ENCODE data around the gene MARCHF3. TPM values are rescaled to one million over a fixed set of nuclear protein-coding genes. Genes with fewer than 3 reads are reported as not detected.
"Not testable (repeated sequence)": the region's sequence is repeated elsewhere in the genome, so short reads cannot be mapped to it uniquely, and the experiment has no call there.

The MARCHF3 gene
- total RNA-seq, 4 donors from 2014 or later = 23.4 to 53.7 (median 29.3) TPM

DNA sequence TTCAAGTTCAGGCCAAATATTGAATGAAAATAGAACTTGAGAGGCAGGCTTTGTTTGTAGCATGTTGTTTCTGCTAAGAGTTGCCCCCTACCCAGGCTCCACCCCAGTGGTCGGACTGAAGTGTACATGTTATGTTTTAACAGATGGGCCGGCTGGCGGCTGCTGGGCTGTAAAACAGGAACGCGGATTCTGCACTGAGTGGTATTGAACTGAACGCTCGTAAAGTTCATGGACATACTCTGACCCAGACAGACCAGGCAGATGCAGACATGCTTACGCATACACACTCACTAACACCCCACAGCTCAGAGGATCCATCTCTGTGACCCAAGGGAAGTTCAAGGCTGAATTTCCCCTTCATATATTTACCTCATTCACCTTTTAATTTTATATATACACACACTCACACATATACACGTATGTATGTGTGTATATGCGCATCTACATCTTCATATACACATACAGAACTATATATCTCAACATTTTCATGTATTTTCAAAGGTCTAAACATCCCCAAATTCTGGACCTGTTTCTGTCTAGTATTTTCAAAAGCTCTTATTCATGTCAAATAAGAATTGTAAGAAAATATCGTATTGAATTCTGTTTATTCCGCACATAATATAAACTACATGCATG, 1.4 kb downstream of the MARCHF3 start:
- TF ChIP-seq POLR2A (IDR thresholded peaks at IDR 0.05) = no peak
- TF ChIP-seq CTCF (IDR thresholded peaks at IDR 0.05) = no peak
- WGBS, 2 donors = 62 to 65% methylated on average over 12 of the region's 12 CpGs
- DNase-seq (ENCODE audit: low spot score in 2 of 2) = no peak
- H3K4me3 ChIP-seq (ENCODE audit: low read depth, poor library complexity, severe bottlenecking) = no peak overlapping the region
- intact Hi-C loops (cut with DNase I; ENCODE audit: low total_unique reads) = no loop called here

DNA sequence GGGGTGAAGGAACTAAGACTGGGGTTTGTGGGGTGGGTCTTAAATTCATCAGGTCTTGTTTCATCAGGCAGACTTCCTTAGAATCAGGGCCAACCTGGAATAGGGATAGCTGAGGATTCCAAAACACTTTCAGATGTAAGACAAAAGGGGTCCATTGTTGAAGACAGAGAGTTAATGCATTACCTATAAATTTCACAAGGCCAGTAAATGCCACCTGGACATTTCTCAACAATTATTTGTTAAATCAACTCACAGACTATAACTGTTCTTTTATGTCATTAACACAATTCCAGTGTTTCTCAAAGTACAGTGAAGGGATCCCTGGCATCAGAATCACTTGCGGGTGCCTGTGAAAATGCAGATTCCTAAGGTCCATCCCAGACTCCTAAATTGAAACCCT, 2.8 kb downstream of the MARCHF3 start:
- no peak overlapping the region for H3K4me3 ChIP-seq (ENCODE audit: low read depth, poor library complexity, severe bottlenecking)
- no peak for DNase-seq (ENCODE audit: low spot score in 2 of 2)
- 90 to 93% methylated on average over 1 of the region's 1 CpG for WGBS, 2 donors
- TF ChIP-seq POLR2A (IDR thresholded peaks at IDR 0.05) (no peak), CTCF (IDR thresholded peaks at IDR 0.05) (no peak)
- intact Hi-C loops (cut with DNase I; ENCODE audit: low total_unique reads) = no loop called here

- no peak for TF ChIP-seq POLR2A (IDR thresholded peaks at IDR 0.05)
- TF ChIP-seq CTCF (IDR thresholded peaks at IDR 0.05) = no peak
- DNase-seq (ENCODE audit: low spot score in 2 of 2) = no peak
- 91 to 97% methylated on average over 2 of the region's 2 CpGs for WGBS, 2 donors
- no peak overlapping the region for H3K4me3 ChIP-seq (ENCODE audit: low read depth, poor library complexity, severe bottlenecking)
- intact Hi-C loops (cut with DNase I; ENCODE audit: low total_unique reads) = no loop called here
Measured at GRCh38 chr5:127026166-127026565, 4.2 kb downstream of the MARCHF3 start.

DNA sequence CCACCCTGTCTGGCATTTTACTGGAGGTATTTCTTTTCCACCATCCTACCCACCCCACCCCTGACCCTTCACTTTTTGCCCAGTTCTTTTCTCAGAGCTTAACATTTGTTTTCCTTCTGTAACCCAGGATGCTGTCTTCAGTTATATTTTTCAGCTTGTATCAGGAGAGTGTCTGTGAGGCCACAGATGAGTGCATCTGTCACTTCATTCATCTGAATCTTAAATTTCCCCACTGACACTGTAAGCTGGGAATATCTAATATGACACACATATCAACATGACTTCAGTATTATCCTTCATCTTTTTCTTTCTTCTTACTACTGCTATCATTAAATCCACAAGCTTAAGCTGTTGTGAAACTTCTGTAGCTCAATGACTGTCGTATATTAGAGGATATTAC, 4.9 kb downstream of the MARCHF3 start:
- intact Hi-C loops (cut with DNase I; ENCODE audit: low total_unique reads) = no loop called here
- 83 to 92% methylated on average over 1 of the region's 1 CpG for WGBS, 2 donors
- no peak overlapping the region for H3K4me3 ChIP-seq (ENCODE audit: low read depth, poor library complexity, severe bottlenecking)
- TF ChIP-seq CTCF (IDR thresholded peaks at IDR 0.05) = no peak
- no peak for TF ChIP-seq POLR2A (IDR thresholded peaks at IDR 0.05)
- no peak for DNase-seq (ENCODE audit: low spot score in 2 of 2)

DNA sequence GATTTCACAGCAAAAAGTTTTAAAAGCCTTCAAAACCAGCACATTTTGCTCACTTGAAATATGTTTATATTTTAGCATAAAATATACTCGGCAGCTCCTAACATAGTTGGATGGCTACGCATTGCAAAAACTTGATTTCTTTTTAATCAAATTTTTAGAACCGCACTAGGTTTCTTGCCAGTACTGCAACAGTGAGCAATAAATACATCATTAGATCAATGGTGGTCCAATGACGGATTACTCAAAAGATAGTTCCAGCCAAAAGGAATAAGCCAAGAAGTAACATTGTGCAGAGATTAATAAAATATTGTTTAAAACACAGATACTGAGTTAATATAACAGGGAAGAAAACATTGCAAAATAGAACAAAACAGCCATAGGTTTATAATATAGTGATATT, 5.5 kb downstream of the MARCHF3 start:
- WGBS, 2 donors = 58 to 70% methylated on average over 4 of the region's 4 CpGs

DNA sequence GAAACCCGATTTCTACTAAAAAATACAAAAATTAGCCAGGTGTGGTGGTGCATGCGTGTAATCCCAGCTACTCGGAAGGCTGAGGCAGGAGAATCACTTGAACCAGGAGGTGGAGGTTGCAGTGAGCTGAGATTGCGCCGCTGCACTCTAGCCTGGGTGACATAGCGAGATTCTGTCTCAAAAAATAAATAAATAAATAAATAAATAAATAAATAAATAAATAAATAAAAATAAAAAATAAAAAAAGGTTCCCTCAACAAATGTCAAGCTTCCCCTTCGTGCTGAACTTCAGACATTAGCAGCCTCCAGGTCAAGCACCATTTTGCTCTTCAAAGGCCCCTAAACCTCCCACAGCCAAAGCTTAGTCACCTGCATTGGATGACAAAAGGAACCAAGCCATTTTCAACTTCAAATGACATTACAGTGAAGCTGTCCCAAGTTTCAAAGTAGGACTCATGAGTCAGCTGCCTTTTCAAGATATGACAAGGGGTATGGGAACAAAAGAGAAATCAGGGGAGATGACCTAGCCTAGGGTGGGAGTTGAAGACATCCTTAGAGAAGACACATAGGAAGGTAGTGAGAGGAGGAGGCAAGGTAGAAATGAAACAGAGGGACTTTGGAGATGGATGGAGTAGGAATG, 6.7 kb downstream of the MARCHF3 start:
- DNase-seq (ENCODE audit: low spot score in 2 of 2); intact Hi-C loops (cut with DNase I; ENCODE audit: low total_unique reads); H3K4me3 ChIP-seq (ENCODE audit: low read depth, poor library complexity, severe bottlenecking): not testable (repeated sequence)
- 96% methylated on average over 7 of the region's 7 CpGs for WGBS, 2 donors

More for the DNA sequence above, 5.5 kb downstream of the MARCHF3 start:
- DNase-seq (ENCODE audit: low spot score in 2 of 2) = no peak
- intact Hi-C loops (cut with DNase I; ENCODE audit: low total_unique reads) = no loop called here
- TF ChIP-seq POLR2A (IDR thresholded peaks at IDR 0.05) (no peak), CTCF (IDR thresholded peaks at IDR 0.05) (no peak)
- no peak overlapping the region for H3K4me3 ChIP-seq (ENCODE audit: low read depth, poor library complexity, severe bottlenecking)
